GM12865 (cell line): ENCODE data around the gene DPP10.

Experiments
- DNase-seq: peaks from one replicate; pipeline ENCODE4 v3.0.0; 2010; ENCODE audit warnings: low read depth
- H3K4me3 ChIP-seq: 2 replicates; pipeline ENCODE4 v1.5.1; 2011; ENCODE audit warnings: mild to moderate bottlenecking, low read depth, low read length, control low read depth
- CTCF ChIP-seq: IDR thresholded peaks from 2 replicates; pipeline ENCODE4 v1.5.1; 2011; ENCODE audit warnings: low read length, control low read depth, low read depth, inconsistent platforms; ENCODE audit not compliant: insufficient read depth; ENCODE audit errors: missing control alignments

Gene DPP10

GRCh38 chr2:114919985-114920384 lies 477.5 kb downstream of the DPP10 start:
- no peak overlapping the region for H3K4me3 ChIP-seq
- DNase-seq, result no peak
- TF ChIP-seq CTCF, result no peak

GRCh38 chr2:114922076-114922475 lies 479.6 kb downstream of the DPP10 start:
- DNase-seq, result no peak
- no peak overlapping the region for H3K4me3 ChIP-seq
- TF ChIP-seq CTCF, result no peak

GRCh38 chr2:114925296-114926255 lies 483.1 kb downstream of the DPP10 start:
- no peak for DNase-seq
- no peak overlapping the region for H3K4me3 ChIP-seq
- TF ChIP-seq CTCF, result no peak

- no peak for TF ChIP-seq CTCF
- no peak for DNase-seq
- H3K4me3 ChIP-seq, result no peak overlapping the region
Observed at GRCh38 chr2:114926303-114926702, 483.9 kb downstream of the DPP10 start.

- no peak overlapping the region for H3K4me3 ChIP-seq
- no peak for TF ChIP-seq CTCF
- DNase-seq, result no peak
Observed at GRCh38 chr2:114929225-114929624, 486.8 kb downstream of the DPP10 start.

- no peak for DNase-seq
- H3K4me3 ChIP-seq, result no peak overlapping the region
- TF ChIP-seq CTCF, result no peak
Observed at GRCh38 chr2:114933671-114934241, 491.3 kb downstream of the DPP10 start.

GRCh38 chr2:114935031-114935430 lies 492.6 kb downstream of the DPP10 start:
- TF ChIP-seq CTCF, result no peak
- no peak overlapping the region for H3K4me3 ChIP-seq
- no peak for DNase-seq
